Calu3 (cell line): ENCODE results near the gene KCNIP4. TPM values are rescaled to one million over a fixed set of nuclear protein-coding genes. Genes with fewer than 3 reads are reported as not detected.

Source experiments
- BruUV-seq: library from RNA; stranded (reverse); fragments of 400-500 nt; replicated peaks from 2 replicates; lab custom pipeline; 2021; lab: Mats Ljungman, UMichigan
- CTCF ChIA-PET: fragments of 300-600 bp; sonication (Branson Sonifier 250); formaldehyde crosslinking; loops from one replicate; lab custom pipeline; 2022; ENCODE audit warnings: antibody characterized with exemption; lab: Charles Lee
- DNase-seq: peaks from one replicate; pipeline ENCODE4 v3.0.0; 2022
- H3K27ac Mint-ChIP-seq: one replicate; pipeline ENCODE4 v1.8.0; 2022; ENCODE audit warnings: mixed read lengths; ENCODE audit not compliant: unreplicated experiment
- H3K27me3 Mint-ChIP-seq: one replicate; pipeline ENCODE4 v1.8.0; 2022; ENCODE audit warnings: mixed read lengths; ENCODE audit not compliant: unreplicated experiment
- H3K36me3 Mint-ChIP-seq: one replicate; pipeline ENCODE4 v1.8.0; 2022; ENCODE audit warnings: mild to moderate bottlenecking, moderate library complexity, mixed read lengths; ENCODE audit not compliant: insufficient read depth, unreplicated experiment
- H3K4me1 Mint-ChIP-seq: one replicate; pipeline ENCODE4 v1.8.0; 2022; ENCODE audit warnings: mild to moderate bottlenecking, low read depth, mixed read lengths; ENCODE audit not compliant: unreplicated experiment
- H3K4me3 Mint-ChIP-seq: one replicate; pipeline ENCODE4 v1.8.0; 2022; ENCODE audit warnings: mild to moderate bottlenecking, low read depth, moderate library complexity, mixed read lengths; ENCODE audit not compliant: unreplicated experiment
- H3K9me3 Mint-ChIP-seq: one replicate; pipeline ENCODE4 v1.8.0; 2022; ENCODE audit warnings: low read depth, mixed read lengths; ENCODE audit not compliant: unreplicated experiment
- intact Hi-C: fragments of 100-400 bp; cut with micrococcal nuclease; formaldehyde crosslinking; loops from one replicate; pipeline ENCODE4 v1.10.0; 2022; ENCODE audit not compliant: unreplicated experiment
- total RNA-seq: library from RNA; stranded (reverse); gene quantifications from 2 replicates; pipeline ENCODE4 v1.2.3, GENCODE V29; 2022
- TF ChIP-seq, protein P1 (sequence below): fragments of 200-600 bp; IDR thresholded peaks from one replicate; pipeline ENCODE4 v1.8.0; 2022; ENCODE audit warnings: antibody characterized with exemption; ENCODE audit not compliant: unreplicated experiment

Gene KCNIP4
- total RNA-seq, 1 experiment from 2014 or later: not detected

DNA sequence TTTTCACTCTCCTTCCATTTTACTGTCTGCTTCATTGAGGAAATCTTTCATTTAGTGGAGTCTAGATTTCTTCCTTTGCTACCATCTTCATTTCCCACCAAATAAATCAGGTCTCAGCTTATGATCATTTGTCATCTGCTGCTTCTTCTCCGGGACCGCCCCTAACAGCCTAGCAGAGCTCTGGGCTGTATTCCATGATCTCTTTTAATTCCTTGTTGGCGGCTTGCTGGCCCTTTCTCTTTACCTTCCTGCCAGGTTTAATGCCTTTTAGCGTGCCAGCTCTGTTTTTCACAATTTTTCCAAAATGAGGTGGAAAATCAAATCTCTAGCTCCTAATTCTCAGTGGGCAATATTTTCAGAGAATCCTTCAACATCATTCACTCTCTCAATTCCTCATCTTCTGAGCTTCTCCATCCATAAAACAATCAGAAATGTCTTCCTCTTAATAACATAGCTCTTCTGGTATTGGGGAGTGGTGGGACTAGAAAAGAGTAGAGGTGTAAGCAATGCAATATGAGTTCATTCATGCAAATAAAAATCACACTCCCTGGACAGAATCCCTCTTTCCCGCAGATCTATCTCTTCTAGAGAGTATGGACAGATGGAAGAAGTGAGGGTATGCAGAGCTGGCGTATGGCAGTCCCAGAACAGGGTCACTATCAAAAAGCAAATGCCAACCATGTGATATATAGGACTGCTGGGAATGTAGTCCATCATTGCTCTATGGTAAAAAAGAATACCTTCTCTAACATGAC lies 491.3 kb downstream of the KCNIP4 start:
- no peak for DNase-seq
- TF ChIP-seq, protein P1, sequence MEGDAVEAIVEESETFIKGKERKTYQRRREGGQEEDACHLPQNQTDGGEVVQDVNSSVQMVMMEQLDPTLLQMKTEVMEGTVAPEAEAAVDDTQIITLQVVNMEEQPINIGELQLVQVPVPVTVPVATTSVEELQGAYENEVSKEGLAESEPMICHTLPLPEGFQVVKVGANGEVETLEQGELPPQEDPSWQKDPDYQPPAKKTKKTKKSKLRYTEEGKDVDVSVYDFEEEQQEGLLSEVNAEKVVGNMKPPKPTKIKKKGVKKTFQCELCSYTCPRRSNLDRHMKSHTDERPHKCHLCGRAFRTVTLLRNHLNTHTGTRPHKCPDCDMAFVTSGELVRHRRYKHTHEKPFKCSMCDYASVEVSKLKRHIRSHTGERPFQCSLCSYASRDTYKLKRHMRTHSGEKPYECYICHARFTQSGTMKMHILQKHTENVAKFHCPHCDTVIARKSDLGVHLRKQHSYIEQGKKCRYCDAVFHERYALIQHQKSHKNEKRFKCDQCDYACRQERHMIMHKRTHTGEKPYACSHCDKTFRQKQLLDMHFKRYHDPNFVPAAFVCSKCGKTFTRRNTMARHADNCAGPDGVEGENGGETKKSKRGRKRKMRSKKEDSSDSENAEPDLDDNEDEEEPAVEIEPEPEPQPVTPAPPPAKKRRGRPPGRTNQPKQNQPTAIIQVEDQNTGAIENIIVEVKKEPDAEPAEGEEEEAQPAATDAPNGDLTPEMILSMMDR: no peak
- BruUV-seq: no TSS peak
- intact Hi-C loops: no loop called here
- Mint-ChIP-seq H3K4me3 (no peak overlapping the region), H3K9me3 (no peaks in the 10 kb centered on the region), H3K36me3 (no peaks in the 10 kb centered on the region), H3K27ac (no peak overlapping the region), H3K27me3 (peaks cover 13% of the 10 kb centered on the region), H3K4me1 (no peaks in the 10 kb centered on the region)
- CTCF ChIA-PET: no interaction called here

GRCh38 chr4:21454831-21455230 lies 493.7 kb downstream of the KCNIP4 start:
- Mint-ChIP-seq H3K27ac (no peak overlapping the region), H3K27me3 (peaks cover 13% of the 10 kb centered on the region)
- CTCF ChIA-PET: no interaction called here

GRCh38 chr4:21454201-21454600 lies 494.4 kb downstream of the KCNIP4 start:
- DNase-seq: no peak

More at GRCh38 chr4:21454831-21455230, 493.7 kb downstream of the KCNIP4 start:
- no peaks in the 10 kb centered on the region for H3K9me3 Mint-ChIP-seq
- intact Hi-C loops: no loop called here
- no TSS peak for BruUV-seq
- DNase-seq: no peak
- peaks cover 16% of the 10 kb centered on the region for H3K4me1 Mint-ChIP-seq
- no peak overlapping the region for H3K4me3 Mint-ChIP-seq
- H3K36me3 Mint-ChIP-seq: no peaks in the 10 kb centered on the region
- TF ChIP-seq, protein P1: no peak

DNA sequence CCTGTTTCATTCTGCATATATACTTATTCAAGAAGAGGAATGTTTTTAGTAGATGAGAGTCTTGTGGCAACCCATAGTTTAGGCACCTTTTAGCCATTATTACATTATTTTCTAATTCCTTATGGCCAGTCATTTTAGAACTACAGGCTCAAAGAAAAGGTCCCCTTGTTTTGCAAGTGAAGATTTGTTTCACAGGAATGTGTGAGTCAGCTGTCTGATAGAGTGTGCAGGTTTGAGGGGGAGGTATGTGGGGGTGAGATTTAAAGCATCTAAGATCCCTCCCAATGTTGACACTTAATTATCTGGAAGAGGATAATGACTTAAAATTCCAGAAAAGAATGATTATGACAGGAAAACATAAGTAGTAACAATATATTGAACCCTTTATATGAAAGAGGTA lies 495.6 kb downstream of the KCNIP4 start:
- no peak for DNase-seq
- Mint-ChIP-seq H3K36me3 (peaks cover under 1% of the 10 kb centered on the region), H3K4me1 (peaks cover 21% of the 10 kb centered on the region), H3K9me3 (no peaks in the 10 kb centered on the region), H3K4me3 (no peak overlapping the region), H3K27ac (no peak overlapping the region), H3K27me3 (peaks cover 13% of the 10 kb centered on the region)
- TF ChIP-seq, protein P1: no peak
- CTCF ChIA-PET: interaction anchor here (0.6 kb wide), 1 partner anchor 16 kb away, joined by 3 read pairs; no protein-coding TSS in a partner anchor
- intact Hi-C loops: no loop called here
- BruUV-seq: no TSS peak

More at GRCh38 chr4:21454201-21454600, 494.4 kb downstream of the KCNIP4 start:
- H3K4me3 Mint-ChIP-seq: no peak overlapping the region
- CTCF ChIA-PET: no interaction called here
- H3K27me3 Mint-ChIP-seq: peaks cover 13% of the 10 kb centered on the region
- TF ChIP-seq, protein P1: no peak
- BruUV-seq: no TSS peak
- intact Hi-C loops: no loop called here
- H3K9me3 Mint-ChIP-seq: no peaks in the 10 kb centered on the region
- no peak overlapping the region for H3K27ac Mint-ChIP-seq
- peaks cover 17% of the 10 kb centered on the region for H3K4me1 Mint-ChIP-seq
- no peaks in the 10 kb centered on the region for H3K36me3 Mint-ChIP-seq
